Dedifferentiated amniotic fluid mesenchymal stem cell (primary cell): Measurements from ENCODE around the gene OTOL1.

ENCODE experiments used
- DNase-seq: peaks from one replicate; pipeline ENCODE4 v3.0.0-alpha.2; 2016; ENCODE audit errors: extremely low spot score

Gene OTOL1

DNA sequence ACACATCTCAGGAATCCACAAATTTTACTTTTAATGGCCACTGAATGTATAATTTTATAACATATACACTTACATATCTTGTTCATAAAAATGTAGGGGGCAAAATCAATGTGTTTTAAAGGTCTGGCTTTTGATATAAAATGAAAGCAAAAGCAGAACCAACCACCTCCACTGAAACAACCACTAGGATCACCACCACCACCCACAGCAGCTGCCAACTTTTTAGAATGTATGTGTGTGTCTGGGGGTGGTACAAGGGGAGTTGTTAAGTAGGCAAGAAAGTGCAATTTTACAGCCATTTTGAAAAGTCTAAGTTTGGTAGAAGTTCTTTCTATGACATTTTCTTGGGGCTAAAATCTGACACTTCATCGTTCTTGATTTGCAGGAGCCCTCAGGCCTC is 44.0 kb downstream of the OTOL1 start:
- DNase-seq = no peak

DNA sequence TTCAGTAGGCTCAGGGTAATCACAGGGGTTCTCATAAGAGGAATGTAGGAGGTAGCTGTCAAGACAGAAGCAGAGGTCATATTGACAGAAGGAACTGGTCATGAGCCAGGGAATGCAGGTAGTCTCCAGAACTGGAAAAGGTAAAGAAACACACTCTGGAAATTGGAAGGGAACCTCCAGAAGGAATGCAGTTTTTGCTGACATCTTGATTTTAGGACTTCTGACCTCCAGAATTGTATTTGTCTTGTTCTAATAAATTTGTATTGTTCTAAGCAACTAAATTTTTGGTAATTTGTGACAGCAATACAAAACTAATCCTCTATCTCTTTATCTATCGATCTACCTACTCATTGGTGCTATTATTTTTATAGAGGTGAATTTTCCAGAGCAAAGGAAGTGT is 49.2 kb downstream of the OTOL1 start:
- no peak for DNase-seq

DNA sequence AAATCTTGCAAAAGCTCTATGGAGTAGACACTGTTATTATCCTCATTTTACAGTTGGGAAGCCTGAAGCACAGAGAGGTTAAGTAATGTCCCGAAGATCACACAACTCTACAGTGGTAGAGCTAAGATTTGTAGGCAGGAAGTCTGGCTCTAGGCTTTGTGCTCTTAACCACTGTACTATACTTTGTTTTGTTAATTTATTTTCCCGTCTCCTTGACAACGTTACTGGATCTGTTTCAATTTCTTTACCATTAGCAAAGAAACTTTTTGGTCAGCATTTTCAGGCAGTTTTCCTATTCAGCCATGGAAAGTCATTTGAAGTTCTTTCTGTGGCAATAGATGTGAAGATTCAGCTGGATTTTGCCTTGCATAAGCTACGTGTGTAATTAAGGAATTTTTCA is 51.7 kb downstream of the OTOL1 start:
- no peak for DNase-seq

DNA sequence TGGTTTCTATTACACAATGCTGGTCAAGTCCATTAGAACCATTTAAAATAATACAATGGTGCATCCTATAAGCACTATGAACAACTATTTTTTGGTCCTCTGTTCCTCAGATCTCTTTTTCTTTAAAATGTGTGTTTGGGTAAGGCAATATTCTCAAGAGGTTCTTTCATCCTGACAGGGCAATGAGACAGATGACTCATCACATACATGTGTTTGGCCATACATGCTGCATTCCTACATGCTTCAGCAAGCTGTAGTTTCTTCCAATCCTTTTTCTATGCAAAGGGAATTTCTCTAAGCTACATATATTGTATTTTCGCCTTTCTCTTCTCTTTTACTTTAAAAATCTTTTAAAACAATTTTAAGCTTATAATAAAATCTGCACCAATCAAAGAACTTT is 52.7 kb downstream of the OTOL1 start:
- no peak for DNase-seq

DNA sequence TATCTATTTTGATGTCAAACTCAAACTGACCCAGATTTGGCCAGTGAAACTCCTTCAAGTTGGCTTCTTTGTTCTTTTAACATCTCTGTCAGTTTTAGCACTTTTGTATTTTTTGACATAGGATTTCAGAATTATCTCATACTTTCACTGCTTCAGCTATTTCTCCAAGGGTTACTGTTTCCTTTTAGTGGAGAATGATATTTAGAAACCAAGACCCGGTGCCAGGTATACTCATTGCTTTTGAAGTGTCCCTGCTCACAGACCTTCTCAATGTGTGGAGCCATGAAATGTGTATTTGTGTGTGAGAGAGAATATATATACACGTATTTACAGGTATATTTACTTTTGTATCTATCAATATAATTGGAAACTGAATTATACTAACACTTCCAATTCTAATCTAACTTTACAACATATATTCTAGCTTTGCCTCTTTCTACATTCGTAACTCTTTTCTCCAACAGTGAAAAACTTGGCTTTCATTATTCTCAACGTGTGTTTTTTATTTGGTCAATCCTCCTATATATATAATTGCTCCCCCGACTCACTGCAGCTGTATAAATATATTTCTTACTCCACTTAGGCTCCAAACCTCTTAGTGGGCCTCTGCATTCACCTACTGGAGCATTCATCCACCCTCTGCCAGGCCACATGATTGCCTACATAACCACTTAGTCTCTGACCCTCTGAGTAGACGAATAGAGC is 54.0 kb downstream of the OTOL1 start:
- DNase-seq = no peak

DNA sequence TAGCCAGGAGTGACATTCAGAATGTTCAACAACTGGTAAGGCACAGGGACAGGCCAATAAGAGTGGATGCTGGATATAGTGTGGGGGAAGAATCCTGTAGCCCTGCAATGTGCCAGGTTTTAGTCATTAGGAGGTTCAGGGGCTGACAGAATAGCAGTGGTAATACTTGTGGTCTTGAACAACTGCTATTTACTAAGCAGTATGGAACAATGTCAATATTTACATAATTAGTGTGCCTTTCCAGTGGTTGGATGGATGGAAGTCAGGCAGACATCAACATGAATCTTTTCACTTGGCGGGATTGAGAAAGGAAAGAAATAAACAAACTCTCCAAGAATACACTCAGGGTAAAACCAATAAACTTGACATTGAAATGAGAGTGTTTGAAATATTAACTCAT is 55.1 kb downstream of the OTOL1 start:
- DNase-seq = no peak

DNA sequence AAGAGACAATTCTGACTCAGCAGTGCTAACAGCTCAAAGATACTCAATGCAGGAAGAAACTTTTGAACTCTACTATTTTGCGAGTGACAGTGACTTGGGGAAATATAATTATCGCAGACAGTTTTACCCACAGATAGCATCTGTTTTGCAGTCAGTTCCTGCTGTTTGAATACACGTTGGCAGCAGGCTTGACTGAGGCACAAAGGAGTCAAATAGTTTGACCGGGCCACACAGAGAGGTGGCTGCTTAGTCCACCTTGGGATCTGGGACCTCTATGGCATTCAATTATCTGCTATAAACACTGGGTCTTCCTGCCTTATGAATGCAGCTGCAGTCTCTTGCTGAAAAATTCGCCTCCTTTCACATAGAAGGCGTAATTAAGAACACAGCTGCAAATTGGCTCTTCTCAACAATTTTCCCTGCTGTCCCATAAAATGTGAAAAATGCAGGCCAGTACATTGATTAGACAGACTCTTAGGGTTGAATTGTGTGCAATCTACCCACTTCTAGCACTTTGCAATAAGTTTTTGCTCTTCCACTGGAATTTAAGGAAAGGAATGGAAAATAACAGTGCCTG is 56.5 kb downstream of the OTOL1 start:
- no peak for DNase-seq
